HG02970 (cell line): ENCODE results near the gene PLEKHA6.
"Not testable (repeated sequence)": the region's sequence is repeated elsewhere in the genome, so short reads cannot be mapped to it uniquely, and the experiment has no call there.

Experiments used
- ATAC-seq: cut with Tn5 transposase; IDR thresholded peaks from one replicate; pipeline ENCODE4 v1.9.1; 2021; ENCODE audit warnings: mild to moderate bottlenecking, moderate library complexity, moderate number of reproducible peaks; ENCODE audit not compliant: unreplicated experiment, low FRiP score

PLEKHA6 gene

DNA sequence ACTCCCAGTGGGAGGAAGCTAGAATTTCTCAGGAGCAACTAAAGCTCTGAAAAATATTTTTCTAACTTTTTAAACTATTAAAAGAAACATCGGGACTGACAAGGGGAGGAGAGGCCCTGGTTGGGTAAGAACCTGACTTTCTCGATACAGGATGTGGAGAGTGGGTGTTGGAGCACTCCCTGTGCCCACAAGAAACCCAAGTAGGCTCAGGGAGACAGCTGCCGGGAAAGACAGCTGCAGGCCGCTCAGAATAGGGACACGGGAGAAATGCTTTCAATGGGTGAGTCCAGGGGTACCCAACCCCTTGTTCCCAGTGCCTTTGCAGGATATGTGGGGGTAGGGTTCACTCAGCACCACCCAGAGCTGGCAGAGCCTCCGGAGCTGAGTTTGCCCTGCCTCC lies 43.6 kb downstream of the PLEKHA6 start:
- ATAC-seq: no peak

DNA sequence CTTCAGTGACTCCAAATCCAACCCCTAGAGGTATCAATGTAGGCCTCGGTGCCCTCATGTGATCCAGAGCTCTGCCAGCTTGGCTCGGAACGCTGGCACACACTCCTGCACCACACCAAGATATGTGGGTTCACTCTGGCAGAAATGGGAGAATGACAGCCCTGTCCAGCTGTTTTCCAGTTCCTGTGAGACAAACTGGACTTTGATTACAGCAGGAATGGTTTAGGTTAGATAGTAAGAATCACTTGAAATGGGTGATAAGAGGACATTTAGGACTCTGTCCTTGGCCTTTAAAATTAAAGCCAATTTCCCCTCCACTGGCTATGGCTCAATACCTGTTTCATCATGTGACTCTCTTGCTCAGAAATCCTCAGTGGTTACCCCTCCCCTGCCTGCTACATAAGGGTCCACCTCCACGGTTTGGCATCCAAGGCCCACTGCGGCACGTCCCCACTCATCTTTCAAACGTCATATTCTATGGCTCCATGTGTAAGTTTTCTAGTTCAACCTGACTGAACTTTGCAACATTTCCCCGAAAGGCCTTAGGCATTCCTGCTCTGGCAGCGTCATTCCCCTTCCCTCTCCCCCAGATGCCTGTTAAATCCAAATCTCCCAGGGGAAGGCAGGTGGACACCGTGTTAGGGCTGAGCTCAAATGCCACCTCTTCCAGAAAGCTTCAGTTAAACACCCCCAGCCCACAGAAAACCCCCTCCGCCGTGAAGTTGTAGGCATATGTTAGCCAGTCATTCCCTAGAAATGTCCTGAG lies 44.7 kb downstream of the PLEKHA6 start:
- ATAC-seq: no peak

DNA sequence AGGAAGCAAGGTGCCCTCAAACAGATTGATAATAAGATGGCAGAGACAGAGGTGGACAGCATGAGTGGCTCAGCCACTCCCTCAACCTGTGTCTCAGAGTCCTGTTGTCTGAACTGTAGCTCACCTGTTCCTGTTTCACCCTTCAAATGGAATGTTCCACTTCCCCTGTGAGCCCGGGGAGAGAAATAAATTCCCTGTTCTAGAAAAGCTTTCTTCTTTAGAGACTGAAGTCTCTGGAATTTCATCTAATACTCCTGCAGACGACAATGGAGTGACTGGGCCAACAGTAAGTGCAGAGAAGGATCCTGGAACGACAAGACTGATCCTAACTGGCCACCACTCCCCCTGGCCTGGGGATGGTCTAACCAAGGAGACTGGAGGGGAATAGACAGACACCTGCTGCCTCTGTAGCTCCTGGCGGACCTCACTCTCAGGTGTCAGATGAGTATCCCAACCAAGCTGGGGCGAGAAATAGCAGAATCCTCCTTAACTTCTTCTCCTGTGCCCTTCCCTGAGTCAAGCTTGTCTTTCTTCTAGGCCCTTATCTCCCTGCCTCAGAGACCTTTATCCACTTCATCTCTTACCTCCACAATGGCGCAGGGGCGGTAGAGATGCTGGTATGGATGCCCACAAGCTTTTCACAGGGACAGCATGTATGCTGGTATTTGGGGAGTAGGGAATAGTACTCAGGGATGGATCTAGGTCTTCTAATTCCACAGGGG lies 45.4 kb downstream of the PLEKHA6 start:
- ATAC-seq: no peak

DNA sequence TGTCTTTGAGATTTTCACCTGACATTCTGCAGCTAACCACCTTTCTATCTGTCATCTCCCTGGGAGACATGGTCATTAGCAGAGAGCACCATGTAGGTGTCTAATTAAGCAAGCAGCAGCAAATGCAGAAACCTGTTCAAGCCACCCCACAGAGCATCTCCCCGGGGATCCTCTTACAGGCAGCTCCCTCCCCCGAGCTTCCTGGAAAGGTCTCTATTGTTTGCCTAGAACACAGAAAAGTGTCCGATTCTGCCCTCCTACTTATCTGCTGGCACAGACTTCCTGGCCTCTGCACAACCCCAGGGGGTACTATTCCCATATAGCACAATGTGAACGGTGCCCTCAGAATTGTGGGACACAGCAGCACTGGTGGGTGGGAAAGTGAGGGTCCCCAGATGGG lies 46.1 kb downstream of the PLEKHA6 start:
- ATAC-seq: no peak

DNA sequence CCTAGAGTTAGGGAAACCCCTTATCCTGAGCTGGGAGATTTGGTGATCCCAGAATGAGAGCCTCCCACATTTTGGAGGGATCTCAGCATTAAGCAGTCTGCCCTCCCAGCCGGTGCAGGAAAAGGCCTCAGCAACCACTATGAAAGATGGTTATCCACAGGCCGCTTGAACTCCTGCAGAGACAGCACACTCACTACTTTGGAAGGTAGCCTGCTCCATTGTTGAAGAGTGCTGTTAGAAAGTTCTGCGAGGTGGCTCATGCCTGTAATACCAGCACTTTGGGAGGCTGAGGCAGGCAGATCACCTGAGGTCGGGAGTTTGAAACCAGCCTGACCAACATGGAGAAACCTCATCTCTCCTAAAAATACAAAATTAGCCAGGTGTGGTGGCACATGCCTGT lies 48.8 kb downstream of the PLEKHA6 start:
- not testable (repeated sequence) for ATAC-seq

DNA sequence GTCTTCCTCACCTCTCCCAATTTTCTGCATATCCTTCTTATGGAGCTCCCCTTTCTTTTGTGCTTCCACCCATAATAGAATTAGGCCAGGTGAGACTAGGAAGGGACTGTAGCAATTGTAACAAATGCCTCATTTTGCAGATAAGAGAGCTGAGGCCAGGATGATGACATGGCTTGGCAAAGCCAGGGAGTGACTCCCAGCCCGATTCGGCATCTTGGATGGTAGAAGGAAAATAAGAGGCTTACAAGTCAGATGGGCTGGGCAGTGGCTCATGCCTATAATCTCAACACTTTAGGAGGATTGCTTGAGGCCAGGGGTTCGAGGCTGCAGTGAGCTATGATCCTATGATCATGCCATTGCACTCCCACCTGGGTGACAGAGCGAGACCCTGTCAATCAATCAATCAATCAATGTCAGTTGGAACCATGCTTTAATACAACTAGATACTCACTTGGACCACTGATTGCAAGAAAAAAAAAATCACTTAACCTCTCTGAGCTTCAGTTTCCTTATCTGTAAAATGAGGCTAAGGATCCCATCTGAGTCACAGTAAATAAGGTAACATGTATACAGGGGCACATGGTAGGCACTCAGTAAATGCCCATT lies 51.6 kb downstream of the PLEKHA6 start:
- no peak for ATAC-seq

DNA sequence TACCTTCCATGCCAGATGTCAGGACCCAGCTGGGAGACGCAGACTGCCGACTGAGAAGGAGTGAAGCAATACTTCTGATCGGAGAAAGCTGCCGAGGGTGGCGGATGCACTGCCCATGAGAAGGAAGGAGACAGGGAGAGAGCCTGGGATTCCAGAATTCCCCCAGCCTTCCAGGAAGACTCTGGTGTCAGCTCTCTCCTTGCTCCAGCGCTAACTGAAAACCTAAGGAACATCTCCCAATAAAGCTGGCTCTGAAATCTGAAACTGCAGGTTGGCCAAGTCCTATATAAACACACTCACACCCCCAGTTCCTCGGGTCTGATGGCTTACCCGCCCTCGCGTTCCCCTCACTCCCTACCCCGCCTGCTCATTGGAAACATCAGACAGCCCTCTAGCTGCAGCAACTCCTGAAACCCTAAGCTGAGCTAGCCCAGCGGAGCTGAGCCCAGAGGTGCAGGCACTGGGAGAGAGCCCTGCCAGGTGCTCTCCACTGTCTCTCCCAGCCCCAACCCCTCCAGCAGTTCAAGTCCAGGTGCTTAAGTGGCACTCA lies 52.3 kb downstream of the PLEKHA6 start:
- no peak for ATAC-seq

DNA sequence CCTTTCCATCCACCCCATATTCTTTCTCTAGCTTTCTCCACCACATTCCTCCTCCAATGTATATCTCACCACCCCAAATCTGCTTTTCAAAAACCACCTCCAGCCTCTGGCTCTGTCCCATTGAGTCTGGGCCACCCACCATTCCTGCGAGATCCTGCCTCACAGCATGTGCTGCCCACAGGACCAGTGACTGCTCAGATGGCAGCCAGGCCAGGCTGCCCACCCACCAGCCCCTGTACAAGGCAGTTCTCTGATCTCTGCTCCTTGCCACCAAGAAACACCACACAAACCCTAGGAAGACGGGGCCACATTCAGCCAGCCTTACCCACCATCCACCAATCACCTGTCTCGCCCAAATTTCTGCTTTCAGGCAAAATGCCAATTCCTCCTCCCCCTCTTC lies 53.7 kb downstream of the PLEKHA6 start:
- no peak for ATAC-seq

DNA sequence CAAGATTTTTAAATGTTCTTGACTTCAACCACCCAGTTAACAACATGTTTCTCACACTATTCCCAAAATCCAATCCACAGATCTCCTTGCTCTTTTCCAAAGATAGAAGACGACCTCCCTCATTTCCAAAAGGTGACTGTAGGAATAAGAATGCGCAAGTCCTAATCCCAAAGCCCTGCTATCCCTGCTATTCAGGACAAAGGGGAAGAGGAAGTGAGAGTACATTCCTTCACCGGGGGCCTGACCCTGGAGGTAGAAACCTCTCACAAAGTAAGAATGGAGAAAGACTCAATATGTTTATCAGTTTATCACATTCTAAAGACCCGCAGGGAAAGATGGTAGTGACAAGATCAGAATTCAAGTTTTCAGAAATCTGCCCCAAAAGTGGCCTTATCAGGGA lies 55.7 kb downstream of the PLEKHA6 start:
- no peak for ATAC-seq

DNA sequence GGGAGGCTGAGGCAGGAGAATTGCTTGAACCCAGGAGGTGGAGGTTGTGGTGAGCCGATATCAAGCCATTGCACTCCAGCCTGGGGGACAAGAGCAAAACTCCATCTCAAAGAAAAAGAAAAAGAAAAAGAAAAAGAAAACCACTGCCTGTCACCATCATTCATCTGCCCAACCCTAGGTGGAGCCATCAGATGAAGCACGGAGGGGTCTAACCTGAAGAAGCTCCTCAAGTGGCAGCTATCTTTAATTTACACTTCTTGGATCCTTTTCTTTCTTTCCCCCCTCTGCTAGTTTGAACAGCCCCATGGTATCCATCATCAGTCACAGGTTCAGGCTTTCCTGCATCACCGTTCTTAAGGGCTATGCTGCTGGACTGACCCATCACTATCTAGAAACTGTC lies 57.0 kb downstream of the PLEKHA6 start:
- no peak for ATAC-seq

DNA sequence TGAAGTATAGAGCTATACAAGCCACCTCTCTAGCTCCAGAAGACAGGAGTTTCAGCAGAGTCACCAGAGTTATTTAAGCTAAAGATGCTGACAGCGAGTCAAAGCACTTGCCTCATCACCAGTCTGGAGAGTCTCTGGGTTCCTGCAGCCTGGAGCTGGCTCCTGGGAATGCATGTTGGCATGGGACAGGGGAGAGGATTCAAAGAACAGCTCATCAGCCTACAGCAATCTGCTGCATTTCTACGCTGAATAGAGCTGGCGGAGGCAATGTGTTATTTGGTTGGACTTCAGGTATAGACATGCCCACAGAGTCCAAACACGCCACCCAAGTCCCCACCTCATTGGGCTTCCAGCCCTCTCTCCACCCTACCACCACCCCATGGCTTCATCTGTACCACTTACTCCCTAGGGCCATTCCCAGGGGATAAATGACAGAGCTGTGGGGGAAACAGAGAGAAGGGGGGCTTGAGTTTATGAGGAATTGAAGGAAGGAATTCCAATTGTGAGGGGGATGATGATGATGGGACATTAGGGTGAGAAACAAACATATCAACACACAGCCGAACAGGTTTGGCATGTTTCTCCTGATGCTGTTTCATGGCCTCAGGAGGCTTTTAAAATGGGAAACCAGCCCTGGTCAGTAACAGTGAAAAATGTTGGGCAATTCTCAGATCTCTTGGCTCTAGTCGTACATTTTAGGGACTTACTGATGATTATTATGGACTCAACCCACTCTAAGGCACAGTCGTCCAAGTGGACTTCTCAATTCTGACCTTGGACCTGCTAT lies 58.4 kb downstream of the PLEKHA6 start:
- ATAC-seq: no peak

DNA sequence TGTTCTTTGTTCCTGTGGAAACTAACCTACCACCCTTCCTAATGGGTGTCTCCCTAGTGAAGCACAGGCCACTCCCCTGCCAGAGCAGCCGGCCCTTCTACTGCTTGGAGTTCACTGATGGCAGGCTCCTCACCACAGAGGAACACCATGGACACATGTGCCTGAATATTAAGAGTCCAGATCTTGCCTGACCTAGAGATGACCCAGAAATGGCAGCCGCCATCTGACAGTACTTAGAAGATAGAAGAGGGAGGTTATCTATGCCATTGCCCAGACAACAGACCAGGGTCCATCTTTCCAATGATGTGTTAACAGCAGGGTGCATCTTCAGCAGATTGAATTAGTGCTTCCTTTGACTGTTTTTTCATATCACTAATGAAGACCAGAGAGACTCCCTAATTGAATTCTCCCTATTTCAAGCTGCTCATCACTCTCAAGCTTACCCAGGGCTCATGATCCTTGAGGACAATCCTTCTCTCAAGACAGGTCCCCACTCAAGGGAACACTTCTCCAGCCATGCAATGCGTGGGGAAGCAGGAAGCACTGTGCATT lies 59.8 kb downstream of the PLEKHA6 start:
- no peak for ATAC-seq

DNA sequence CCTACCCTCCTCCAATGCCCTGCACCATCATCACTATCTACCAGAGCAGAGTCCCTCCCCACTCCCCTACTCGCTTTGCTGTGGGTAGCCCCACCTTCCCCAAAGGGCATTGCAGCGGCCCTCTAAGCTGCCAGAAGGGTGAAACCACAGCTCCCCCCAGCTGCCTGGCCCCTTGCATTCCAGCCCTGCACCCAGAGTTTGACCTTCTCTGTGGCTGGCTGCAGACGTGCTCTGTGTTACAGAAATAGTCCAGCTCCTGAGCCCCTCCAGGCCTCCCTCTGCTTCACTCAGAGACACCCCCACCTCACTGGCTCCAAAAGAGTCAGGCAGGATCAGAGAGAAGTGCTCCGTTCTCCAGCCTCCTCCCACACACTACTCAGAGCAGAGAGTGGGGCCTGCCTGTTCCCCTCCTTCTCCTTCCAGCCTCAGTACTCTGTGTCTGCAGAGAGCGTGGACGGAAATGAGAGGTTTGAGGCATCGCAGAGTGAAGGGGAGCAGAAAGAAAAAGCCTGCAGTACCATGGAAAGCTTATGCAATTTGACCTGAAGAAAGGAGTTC lies 63.2 kb downstream of the PLEKHA6 start:
- no peak for ATAC-seq

DNA sequence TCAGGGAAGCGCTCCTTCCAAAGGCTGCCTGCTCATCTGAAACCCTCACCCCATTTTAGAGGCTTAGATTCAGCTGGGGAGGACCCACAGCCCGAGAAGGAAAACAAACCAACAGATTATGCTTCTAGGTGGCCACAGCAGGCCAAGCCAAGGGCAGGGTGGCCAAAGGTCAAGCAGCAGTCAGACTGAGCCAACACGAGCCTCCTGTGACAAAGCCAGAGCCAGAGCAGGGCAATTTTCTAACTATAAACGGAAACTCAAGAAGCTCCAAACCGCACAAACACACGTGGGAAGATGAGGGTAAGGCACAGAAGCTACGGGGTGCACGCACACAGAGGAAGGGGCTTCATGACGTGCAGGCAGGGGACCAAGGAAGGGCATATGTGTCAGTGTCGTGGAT lies 64.1 kb downstream of the PLEKHA6 start:
- ATAC-seq: no peak

DNA sequence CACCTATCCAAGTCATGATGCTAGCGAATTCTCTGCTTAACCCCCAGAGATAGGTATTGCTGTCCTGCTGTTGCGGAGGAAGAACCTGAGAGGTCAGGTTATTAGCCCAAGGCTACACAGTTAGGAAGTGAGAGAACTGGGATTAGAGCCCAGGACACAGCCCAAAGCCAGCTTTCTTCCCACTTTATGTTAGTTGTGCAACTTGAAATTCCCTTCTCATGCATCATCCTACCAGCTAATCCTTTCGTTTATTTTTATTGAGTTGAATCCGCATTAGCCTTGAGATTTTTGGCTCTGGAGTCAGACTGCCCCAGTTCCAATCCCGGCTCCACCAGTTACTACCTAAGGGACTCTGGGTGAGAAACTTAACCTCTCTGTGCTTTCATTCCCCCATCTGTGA lies 65.4 kb downstream of the PLEKHA6 start:
- no peak for ATAC-seq

DNA sequence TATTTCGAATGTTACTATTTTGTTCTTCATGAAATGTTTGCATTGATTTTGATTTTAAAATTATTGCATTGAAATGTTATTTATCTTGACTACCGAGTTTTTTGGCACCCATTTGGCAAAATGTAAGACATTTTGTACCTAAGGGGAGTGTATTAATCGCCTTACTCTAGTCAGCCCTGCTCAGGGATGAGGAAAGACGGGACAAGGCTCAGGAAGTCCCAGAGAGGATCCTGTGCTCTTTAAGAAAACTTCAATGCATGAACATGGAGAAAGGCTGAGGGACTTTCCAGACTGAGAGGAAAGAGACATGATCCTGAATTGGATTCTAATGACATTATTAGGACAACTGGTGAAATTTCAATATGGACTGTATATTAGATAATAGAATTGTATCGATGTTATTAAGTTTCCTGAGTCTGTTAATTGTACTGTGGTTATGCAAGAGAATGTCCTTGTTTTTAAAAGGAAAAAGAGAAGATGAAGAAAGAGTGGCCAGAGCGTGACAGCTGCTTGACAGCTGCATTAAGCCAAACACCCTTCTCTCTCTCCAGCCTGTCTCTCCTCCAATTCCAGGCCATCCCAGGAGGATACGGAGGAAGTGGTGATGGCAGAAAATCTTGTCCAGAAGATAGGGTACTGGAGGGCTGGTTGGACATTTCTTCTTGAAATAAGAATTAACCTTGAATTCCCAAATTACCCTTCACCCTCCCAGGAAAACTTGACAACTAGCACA lies 66.0 kb downstream of the PLEKHA6 start:
- no peak for ATAC-seq

DNA sequence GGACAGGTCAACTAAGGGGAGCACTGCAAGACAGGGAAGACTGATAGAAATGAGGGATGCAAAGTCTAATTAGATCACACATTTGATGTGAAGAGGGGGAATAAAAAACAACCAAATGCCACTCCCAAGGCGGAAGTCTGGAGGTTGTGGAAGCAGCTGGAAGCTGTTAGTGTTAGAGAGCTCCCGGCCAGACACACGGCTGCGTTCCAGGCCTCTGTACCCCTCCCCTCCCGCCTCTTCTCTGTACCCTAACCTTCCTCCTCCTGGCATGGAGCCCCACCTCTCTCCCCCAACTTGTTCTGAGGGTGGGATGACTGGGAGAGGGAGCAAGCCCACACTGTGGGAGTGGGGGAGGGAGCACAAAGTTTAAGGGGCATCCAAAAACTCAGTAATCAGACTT lies 67.0 kb downstream of the PLEKHA6 start:
- ATAC-seq: no peak

DNA sequence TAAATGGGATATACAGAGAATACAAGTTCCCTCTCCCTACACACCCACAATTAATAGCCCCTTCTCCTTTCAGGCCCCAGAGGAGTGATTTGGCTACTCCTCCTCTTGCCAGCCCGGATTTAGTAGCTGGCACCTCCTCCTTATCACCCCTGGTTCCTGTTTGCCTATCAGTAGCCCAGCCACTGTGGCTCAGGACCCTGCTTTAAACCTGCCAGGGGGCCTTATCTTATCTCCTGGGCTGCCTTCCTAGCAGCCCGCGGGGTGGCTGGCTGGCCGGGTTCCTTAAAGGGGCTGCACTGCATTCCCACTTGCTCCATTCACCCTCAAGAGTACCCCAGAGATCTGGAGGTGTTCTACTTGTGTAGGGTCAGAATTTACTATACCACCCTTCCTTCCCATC lies 70.4 kb downstream of the PLEKHA6 start:
- no peak for ATAC-seq

DNA sequence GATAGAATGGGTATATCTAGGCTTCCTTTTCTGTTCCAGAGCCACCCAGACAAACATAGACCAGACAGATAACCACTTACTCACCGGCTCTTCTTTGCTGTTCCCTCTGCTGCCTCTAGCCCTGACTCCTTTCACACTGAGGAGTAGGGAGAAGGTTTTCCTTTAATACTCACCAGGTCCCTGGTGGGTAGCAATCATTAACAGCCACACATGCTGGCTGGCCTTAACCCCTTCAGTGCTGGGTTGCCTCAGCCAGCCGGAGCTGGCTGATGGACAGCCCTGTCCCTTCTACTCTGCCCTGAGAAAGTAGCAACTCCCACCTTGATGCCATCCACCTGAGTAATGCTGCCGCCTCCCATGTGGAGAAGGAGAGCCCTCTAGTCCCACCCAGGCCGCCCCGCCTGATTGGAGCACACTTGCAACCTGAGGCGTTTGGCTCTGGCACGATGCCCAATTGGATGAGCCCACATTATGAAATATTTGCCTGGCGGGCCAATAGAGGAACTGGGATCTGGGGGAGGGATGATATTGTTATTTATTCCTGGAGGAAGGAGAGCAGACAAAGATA lies 71.6 kb downstream of the PLEKHA6 start:
- no peak for ATAC-seq
